ENCODE data around the gene TFAP2D.

TFAP2D gene

GRCh38 chr6:50713977-50714486 lies 706 bp downstream of the TFAP2D start:
- no peak overlapping the region for H3K27ac ChIP-seq
- H3K27me3 ChIP-seq: peaks cover 0 to 62% of the 10 kb centered on the region in 2 donors
- intact Hi-C loops (cut with DNase I; ENCODE audit: low total_unique reads): no loop called here
- H3K9me3 ChIP-seq: no peaks in the 10 kb centered on the region
- no peak for DNase-seq
- TF ChIP-seq, protein P1, sequence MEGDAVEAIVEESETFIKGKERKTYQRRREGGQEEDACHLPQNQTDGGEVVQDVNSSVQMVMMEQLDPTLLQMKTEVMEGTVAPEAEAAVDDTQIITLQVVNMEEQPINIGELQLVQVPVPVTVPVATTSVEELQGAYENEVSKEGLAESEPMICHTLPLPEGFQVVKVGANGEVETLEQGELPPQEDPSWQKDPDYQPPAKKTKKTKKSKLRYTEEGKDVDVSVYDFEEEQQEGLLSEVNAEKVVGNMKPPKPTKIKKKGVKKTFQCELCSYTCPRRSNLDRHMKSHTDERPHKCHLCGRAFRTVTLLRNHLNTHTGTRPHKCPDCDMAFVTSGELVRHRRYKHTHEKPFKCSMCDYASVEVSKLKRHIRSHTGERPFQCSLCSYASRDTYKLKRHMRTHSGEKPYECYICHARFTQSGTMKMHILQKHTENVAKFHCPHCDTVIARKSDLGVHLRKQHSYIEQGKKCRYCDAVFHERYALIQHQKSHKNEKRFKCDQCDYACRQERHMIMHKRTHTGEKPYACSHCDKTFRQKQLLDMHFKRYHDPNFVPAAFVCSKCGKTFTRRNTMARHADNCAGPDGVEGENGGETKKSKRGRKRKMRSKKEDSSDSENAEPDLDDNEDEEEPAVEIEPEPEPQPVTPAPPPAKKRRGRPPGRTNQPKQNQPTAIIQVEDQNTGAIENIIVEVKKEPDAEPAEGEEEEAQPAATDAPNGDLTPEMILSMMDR (IDR thresholded peaks at IDR 0.05): no peak
- H3K36me3 ChIP-seq: no peaks in the 10 kb centered on the region
- H3K4me3 ChIP-seq: no peak overlapping the region
- no peaks in the 10 kb centered on the region for H3K4me1 ChIP-seq

DNA sequence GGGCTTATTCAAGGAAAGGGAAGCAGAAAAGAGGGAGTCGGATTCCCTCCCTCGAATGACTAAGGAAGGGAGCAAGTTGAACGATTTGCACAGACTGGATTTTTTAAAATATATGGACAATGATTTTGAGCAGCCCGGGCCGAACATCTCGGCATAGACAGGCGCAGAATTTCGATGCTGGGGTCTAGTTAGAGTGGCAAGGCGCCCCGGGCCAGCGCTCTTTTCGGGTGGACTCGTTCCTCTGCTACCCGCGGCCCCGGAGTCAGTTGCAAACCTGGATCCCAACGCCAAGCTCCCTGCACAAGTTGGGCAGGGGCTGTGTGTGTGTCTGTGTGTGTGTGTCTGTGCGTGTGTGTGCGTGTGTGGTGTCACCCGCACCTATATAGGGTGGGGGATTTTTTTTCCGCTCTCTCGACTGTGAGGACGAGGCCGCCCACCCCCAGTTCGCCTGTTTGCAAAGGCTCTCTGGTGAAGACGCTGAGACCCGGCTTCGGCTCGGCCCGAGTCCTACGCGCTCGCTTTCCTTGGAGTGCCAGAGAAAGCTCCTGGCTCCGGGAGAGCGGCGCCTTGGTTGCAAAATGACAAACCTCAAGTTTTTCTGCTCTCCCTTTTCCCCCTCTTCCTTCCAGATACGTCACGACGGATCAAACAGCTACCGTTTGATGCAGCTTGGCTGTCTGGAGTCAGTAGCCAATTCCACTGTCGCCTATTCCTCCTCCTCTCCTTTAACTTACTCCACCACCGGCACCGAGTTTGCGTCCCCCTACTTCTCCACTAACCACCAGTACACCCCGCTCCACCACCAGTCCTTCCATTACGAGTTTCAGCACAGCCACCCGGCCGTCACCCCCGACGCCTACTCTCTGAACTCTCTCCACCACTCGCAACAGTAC lies 1.4 kb downstream of the TFAP2D start:
- no peaks in the 10 kb centered on the region for H3K9me3 ChIP-seq
- no peaks in the 10 kb centered on the region for H3K4me1 ChIP-seq
- no peaks in the 10 kb centered on the region for H3K36me3 ChIP-seq
- intact Hi-C loops (cut with DNase I; ENCODE audit: low total_unique reads): no loop called here
- no peak overlapping the region for H3K4me3 ChIP-seq
- TF ChIP-seq, protein P1 (IDR thresholded peaks at IDR 0.05): no peak
- H3K27ac ChIP-seq: no peak overlapping the region
- no peak for DNase-seq
- peaks cover 0 to 61% of the 10 kb centered on the region in 2 donors for H3K27me3 ChIP-seq

DNA sequence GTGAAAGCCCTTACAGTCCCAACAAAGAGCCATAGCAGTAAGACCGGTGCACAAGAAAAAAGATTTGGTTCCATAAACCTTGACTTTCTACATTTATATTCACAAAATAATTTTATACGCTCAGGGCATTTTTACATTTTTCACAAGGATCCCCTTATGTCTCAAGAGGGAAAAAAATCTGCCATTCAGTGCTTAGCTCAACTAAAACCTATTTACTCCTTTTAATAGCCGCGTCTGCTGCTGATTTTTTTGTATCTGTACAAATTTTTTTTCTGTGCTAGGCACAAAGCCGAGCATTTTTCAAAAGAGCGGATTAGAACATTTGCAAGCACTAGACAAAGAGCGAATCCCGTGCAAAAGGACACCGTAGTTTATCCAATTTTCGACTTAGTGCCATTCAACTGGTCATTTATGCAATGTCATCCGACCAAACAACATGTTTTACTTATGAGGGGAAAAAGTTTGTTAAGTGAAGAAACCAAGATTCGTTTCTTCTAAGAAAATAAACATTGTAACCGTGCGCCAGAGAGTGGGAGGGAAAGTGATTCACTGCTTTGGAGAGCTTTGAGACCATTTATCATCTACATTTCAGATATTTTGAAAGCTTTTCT lies 3.7 kb downstream of the TFAP2D start:
- peaks cover 0 to 58% of the 10 kb centered on the region in 2 donors for H3K27me3 ChIP-seq

DNA sequence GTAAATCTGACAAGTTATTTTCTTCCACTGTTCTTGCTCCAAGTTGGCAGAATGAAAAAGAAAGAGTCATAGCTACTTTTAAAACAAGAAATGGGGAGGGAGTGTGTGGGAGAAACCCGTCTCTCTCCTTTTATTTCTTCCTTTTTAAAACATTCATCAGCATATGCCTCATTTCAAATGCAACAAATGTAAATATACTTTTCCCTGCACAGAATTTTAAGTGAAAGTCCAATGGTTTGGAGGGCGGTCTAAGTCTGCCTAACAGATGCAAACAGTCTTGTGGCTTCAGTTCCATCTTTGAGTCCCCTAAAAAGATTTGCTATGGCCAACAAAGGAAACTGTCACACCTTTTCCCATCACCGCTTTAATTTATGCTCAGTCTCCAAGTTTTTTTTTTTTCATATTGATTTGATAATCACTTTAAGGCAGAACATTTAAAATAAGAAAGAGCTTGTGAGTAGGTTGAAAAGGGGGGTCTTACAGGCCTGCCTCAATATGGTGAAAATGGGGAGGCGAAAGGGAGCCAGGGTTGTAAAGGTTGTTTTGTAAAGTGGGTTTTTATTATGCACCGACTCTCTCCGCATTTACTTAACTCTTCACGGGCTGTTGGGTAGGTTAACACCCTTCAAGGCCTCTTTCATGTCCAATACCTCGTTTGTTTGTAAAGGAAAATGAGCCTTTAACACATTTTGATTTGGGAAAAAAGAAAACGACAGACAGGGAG lies 4.6 kb downstream of the TFAP2D start:
- DNase-seq: no peak
- Histone ChIP-seq H3K27ac (no peak overlapping the region), H3K9me3 (no peaks in the 10 kb centered on the region), H3K36me3 (no peaks in the 10 kb centered on the region), H3K27me3 (peaks cover 0 to 56% of the 10 kb centered on the region in 2 donors), H3K4me3 (no peak overlapping the region), H3K4me1 (no peaks in the 10 kb centered on the region)
- TF ChIP-seq, protein P1 (IDR thresholded peaks at IDR 0.05): no peak
- intact Hi-C loops (cut with DNase I; ENCODE audit: low total_unique reads): no loop called here

More for the DNA sequence above, 3.7 kb downstream of the TFAP2D start:
- Histone ChIP-seq H3K9me3 (no peaks in the 10 kb centered on the region), H3K36me3 (no peaks in the 10 kb centered on the region), H3K27ac (no peak overlapping the region), H3K4me3 (no peak overlapping the region), H3K4me1 (no peaks in the 10 kb centered on the region)
- DNase-seq: no peak
- intact Hi-C loops (cut with DNase I; ENCODE audit: low total_unique reads): no loop called here
- TF ChIP-seq, protein P1 (IDR thresholded peaks at IDR 0.05): no peak

DNA sequence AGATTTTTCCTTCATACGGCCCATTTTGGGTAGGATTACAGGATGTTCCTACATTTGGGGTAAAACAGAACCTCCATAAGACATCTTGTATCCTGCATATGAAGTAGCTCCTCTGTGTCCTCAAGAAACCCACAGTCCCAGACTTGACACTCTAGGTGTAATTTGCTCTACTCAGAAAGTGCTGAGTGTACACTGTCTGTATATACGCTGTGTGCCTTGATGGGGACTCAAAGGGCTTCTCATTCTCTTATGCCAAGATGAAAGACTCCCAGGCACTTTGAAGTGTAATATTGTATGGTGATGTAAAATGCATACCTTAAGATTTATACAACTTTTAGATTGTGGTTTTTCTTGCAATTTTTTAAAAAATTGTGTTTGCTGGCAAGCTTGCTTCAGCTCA lies 5.2 kb downstream of the TFAP2D start:
- H3K4me1 ChIP-seq: no peaks in the 10 kb centered on the region
- no peak overlapping the region for H3K27ac ChIP-seq
- no peak overlapping the region for H3K4me3 ChIP-seq
- TF ChIP-seq, protein P1 (IDR thresholded peaks at IDR 0.05): no peak
- H3K36me3 ChIP-seq: no peaks in the 10 kb centered on the region
- peaks cover 0 to 57% of the 10 kb centered on the region in 2 donors for H3K27me3 ChIP-seq
- no peak for DNase-seq
- intact Hi-C loops (cut with DNase I; ENCODE audit: low total_unique reads): no loop called here
- no peaks in the 10 kb centered on the region for H3K9me3 ChIP-seq
